Prostate gland (tissue), 2 donors: ENCODE measurements around the gene SPR.

ENCODE experiments used
- CTCF ChIP-seq, 4 experiments: fragments of 200-600 bp in 2 of 4; fragments of 450-650 bp in 2 of 4; sonication (generic) in 2 of 4; IDR thresholded peaks; 1 replicate in 3 of 4; 2 replicates in 1 of 4; pipeline ENCODE4 v1.5.1; 2016 to 2019; ENCODE audit warnings: antibody characterized with exemption in 4 of 4, mild to moderate bottlenecking in 2 of 4, moderate library complexity in 2 of 4
- POLR2AphosphoS5 ChIP-seq: sonication (generic); formaldehyde crosslinking; IDR thresholded peaks from one replicate; pipeline ENCODE4 v1.6.1; 2017; ENCODE audit warnings: antibody characterized with exemption

GRCh38 chr2:72925328-72925943 is 38.2 kb downstream of the SPR start:
- TF ChIP-seq CTCF (IDR thresholded peaks at IDR 0.05) (no peak), POLR2AphosphoS5 (no peak)
